Measurements from ENCODE around the gene ETNK2. TPM values are rescaled to one million over a fixed set of nuclear protein-coding genes. Genes with fewer than 3 reads are reported as not detected.

ETNK2 gene
- total RNA-seq, 2 experiments from 2014 or later = 1.9 TPM; not detected in 1

GRCh38 chr1:204149107-204149506 is 2.7 kb downstream of the ETNK2 start:
- H3K36me3 ChIP-seq (ENCODE audit: insufficient read depth, low read length) = no peaks in the 10 kb centered on the region
- no peaks in the 10 kb centered on the region for H3K79me2 ChIP-seq (ENCODE audit: insufficient read depth, low read depth, low read length)
- POLR2A ChIA-PET = no interaction called here
- TF ChIP-seq EZH2phosphoT487 (IDR thresholded peaks at IDR 0.05; ENCODE audit: borderline replicate concordance, low read depth, low read length) = no peak
- H3K4me2 ChIP-seq (ENCODE audit: low read length) = no peak overlapping the region
- H2AFZ ChIP-seq (ENCODE audit: low read length) = no peak overlapping the region
- no peak for DNase-seq (ENCODE audit: low spot score)
- CTCF ChIA-PET (ENCODE audit: unreplicated experiment) = no interaction called here
- BruUV-seq (replicated peaks) = no TSS peak
- H4K20me1 ChIP-seq (ENCODE audit: insufficient read depth, low read length) = no peaks in the 10 kb centered on the region
- intact Hi-C loops (cut with micrococcal nuclease; ENCODE audit: unreplicated experiment) = no loop called here
- no peaks in the 10 kb centered on the region for H3K9me3 ChIP-seq (ENCODE audit: low read length)
- H3K4me3 ChIP-seq (ENCODE audit: low read depth, low read length, poor library complexity, severe bottlenecking) = no peak overlapping the region
- H3K9me2 ChIP-seq (ENCODE audit: insufficient read depth, low read length) = no peaks in the 10 kb centered on the region
- no peak overlapping the region for H3K27ac ChIP-seq (ENCODE audit: low read depth, low read length, poor library complexity, severe bottlenecking)
- H3K4me1 ChIP-seq (ENCODE audit: insufficient read depth, low read length, poor library complexity, severe bottlenecking) = no peaks in the 10 kb centered on the region

GRCh38 chr1:204147406-204148383 is 4.1 kb downstream of the ETNK2 start:
- ChIA-PET CTCF (ENCODE audit: unreplicated experiment) (no interaction called here), POLR2A (no interaction called here)
- no peak for TF ChIP-seq CTCF (conservative IDR thresholded peaks at IDR 0.05; ENCODE audit: low read length)
- no peak for TF ChIP-seq EZH2phosphoT487 (IDR thresholded peaks at IDR 0.05; ENCODE audit: borderline replicate concordance, low read depth, low read length)
- DNase-seq (ENCODE audit: low spot score) = no peak
- Histone ChIP-seq H2AFZ (ENCODE audit: low read length) (no peak overlapping the region), H3K4me1 (ENCODE audit: insufficient read depth, low read length, poor library complexity, severe bottlenecking) (no peaks in the 10 kb centered on the region), H3K79me2 (ENCODE audit: insufficient read depth, low read depth, low read length) (no peaks in the 10 kb centered on the region), H4K20me1 (ENCODE audit: insufficient read depth, low read length) (no peaks in the 10 kb centered on the region), H3K4me3 (ENCODE audit: low read depth, low read length, poor library complexity, severe bottlenecking) (no peak overlapping the region), H3K9me2 (ENCODE audit: insufficient read depth, low read length) (no peaks in the 10 kb centered on the region), H3K27ac (ENCODE audit: low read depth, low read length, poor library complexity, severe bottlenecking) (no peak overlapping the region), H3K9me3 (ENCODE audit: low read length) (no peaks in the 10 kb centered on the region), H3K4me2 (ENCODE audit: low read length) (no peak overlapping the region), H3K36me3 (ENCODE audit: insufficient read depth, low read length) (no peaks in the 10 kb centered on the region)
- no TSS peak for BruUV-seq (replicated peaks)
- intact Hi-C loops (cut with micrococcal nuclease; ENCODE audit: unreplicated experiment) = no loop called here

GRCh38 chr1:204146965-204147364 is 4.9 kb downstream of the ETNK2 start:
- Histone ChIP-seq H3K9me3 (ENCODE audit: low read length) (no peaks in the 10 kb centered on the region), H4K20me1 (ENCODE audit: insufficient read depth, low read length) (no peaks in the 10 kb centered on the region), H3K9me2 (ENCODE audit: insufficient read depth, low read length) (no peaks in the 10 kb centered on the region), H3K27ac (ENCODE audit: low read depth, low read length, poor library complexity, severe bottlenecking) (no peak overlapping the region), H3K4me1 (ENCODE audit: insufficient read depth, low read length, poor library complexity, severe bottlenecking) (no peaks in the 10 kb centered on the region), H3K4me2 (ENCODE audit: low read length) (no peak overlapping the region), H2AFZ (ENCODE audit: low read length) (no peak overlapping the region), H3K4me3 (ENCODE audit: low read depth, low read length, poor library complexity, severe bottlenecking) (no peak overlapping the region), H3K79me2 (ENCODE audit: insufficient read depth, low read depth, low read length) (no peaks in the 10 kb centered on the region), H3K36me3 (ENCODE audit: insufficient read depth, low read length) (no peaks in the 10 kb centered on the region)
- intact Hi-C loops (cut with micrococcal nuclease; ENCODE audit: unreplicated experiment) = no loop called here
- ChIA-PET CTCF (ENCODE audit: unreplicated experiment) (no interaction called here), POLR2A (no interaction called here)
- DNase-seq (ENCODE audit: low spot score) = no peak
- no peak for TF ChIP-seq CTCF (conservative IDR thresholded peaks at IDR 0.05; ENCODE audit: low read length)
- no peak for TF ChIP-seq EZH2phosphoT487 (IDR thresholded peaks at IDR 0.05; ENCODE audit: borderline replicate concordance, low read depth, low read length)
- no TSS peak for BruUV-seq (replicated peaks)

Data from OCI-LY7 (cell line).